GM21526 (cell line): ENCODE measurements around the gene SHROOM2.
"Not testable (repeated sequence)": the region's sequence is repeated elsewhere in the genome, so short reads cannot be mapped to it uniquely, and the experiment has no call there.

Experiments used
- ATAC-seq: cut with Tn5 transposase; IDR thresholded peaks from one replicate; pipeline ENCODE4 v1.9.1; 2021; ENCODE audit warnings: moderate library complexity; ENCODE audit not compliant: unreplicated experiment, low FRiP score

Gene SHROOM2

GRCh38 chrX:9829308-9830267 is 43.4 kb downstream of the SHROOM2 start:
- peak; percentile 94 for ATAC-seq

- ATAC-seq = no peak
These were observed 46.6 kb downstream of the SHROOM2 start for GRCh38 chrX:9832811-9833210.

DNA sequence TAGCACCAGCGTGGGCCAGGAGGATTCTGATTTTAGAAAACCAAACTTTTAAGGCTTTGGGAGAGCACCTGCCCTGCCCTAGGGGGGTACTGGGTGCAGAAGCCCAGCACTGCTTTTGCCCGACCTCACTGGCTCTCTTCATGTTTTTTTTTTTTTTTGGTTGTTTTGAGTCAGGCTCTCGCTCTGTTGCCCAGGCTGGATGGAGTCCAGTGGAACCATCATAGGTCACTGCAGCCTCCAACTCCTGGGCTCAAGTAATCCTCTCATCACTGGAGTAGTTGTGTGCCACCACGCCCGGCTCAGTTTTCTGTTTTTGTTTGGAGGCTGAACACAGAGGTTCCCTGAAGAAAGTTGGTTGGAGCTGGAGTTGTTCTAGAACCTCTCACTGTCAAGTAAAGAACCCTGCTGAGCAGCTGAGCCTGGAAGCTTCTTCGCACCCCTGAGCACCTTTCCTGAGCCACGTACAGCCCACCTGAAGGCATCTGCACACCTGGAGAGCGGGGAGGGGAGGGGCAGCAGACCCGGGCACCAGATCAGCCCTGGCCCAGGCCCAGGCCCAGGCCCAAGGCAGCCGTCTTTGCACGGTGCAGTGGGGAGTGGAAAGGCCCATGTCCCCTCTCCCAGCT is 49.5 kb downstream of the SHROOM2 start:
- ATAC-seq = no peak

DNA sequence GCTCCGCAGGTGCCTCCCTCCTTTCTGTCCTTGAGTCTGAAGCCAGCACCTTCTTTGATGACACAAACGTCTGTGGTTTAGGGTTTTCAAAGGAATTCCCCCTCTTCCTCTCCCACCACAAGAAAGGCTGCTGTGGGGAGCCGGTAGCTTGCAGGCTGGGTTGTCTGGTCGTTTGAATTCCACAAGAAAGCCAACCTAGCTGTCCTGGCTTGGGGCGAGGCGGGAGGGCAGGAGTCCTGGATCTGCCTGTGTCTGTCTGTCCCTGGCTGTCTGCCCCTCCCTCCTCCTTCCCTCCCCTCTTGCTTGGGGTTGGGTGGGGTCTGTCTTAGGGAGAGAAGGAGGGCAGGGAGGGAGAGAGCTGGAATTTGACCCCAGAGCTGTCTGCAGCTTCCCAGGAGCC is 56.3 kb downstream of the SHROOM2 start:
- no peak for ATAC-seq

- ATAC-seq = no peak
These were observed 58.8 kb downstream of the SHROOM2 start for GRCh38 chrX:9844936-9845577.

DNA sequence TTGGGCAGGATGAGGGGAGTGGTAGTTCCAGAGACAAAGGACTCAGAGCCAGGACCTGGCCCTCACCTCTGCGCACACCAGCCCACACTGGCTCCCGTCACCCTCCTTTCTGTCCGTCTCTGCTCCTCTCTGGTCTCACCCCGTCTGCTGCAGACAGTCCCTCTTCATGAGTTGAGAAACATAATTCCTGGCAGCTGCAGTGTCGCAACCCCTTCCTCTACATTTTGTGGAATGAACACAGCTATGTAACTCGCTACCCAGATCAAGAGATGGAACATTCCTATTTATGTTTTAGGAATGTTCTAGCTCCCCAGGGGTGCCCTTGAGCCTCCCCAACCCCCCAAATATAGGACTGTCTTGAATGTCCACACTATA is 59.3 kb downstream of the SHROOM2 start:
- ATAC-seq = no peak

- no peak for ATAC-seq
These were observed 60.4 kb downstream of the SHROOM2 start for GRCh38 chrX:9846631-9847030.

DNA sequence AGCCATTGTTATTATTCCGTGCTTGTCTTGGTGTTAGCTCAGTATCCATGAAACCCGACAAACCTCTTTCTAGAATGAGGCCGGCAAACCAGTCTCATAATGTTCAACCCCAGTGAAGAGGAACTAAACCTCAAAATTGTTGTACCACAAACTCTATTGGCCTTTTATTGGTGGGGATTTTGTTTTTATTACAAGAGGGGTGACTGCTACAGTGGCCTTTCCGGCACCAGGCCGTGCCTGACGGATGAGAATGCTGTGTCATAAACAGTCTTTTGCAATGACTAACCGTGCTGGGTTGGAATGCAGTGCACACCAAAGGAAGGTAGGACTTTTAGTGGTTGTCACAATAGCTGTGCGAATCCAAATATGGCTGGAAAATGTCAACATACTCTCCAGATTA is 60.8 kb downstream of the SHROOM2 start:
- no peak for ATAC-seq

DNA sequence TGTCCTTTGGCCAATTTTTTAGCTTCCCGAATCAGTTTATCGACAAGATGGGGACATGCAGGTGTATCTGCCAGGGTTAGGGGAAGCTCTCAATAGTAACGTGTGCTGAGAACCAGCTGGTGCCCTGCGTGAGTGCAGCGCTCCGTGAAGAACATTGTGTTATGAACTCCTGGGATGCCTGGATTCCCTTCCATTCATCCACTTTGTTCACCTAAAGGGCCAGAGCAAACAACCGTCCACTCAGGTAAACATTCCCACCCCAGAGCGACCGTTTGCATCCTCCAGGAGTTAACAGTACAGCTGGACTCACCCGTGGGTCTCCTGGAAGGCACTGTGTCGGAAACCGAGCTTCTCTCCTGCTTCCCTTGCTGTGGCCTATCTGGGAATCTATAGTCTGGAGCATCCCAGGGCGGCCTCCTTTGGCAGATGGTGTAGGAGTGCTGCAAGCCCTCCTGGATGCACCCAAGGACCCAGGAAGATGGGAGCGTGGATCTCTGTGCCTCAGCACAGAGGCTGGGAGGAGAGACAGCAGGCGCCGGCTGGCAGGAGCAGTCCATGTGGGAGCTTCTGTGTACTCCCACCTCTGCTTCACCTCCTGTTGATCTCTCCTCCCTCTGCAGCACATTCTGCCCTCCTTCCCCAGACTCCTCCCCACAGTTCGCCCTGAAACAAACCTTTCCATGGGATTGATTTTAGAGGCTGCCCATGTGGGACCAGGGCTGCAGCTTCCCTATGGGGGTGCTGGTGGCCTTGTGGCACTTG is 62.7 kb downstream of the SHROOM2 start:
- ATAC-seq = no peak

GRCh38 chrX:9851890-9852289 is 65.7 kb downstream of the SHROOM2 start:
- ATAC-seq = no peak

- no peak for ATAC-seq
These were observed 67.1 kb downstream of the SHROOM2 start for GRCh38 chrX:9853307-9853706.

GRCh38 chrX:9855561-9856283 is 69.5 kb downstream of the SHROOM2 start:
- no peak for ATAC-seq

- ATAC-seq = no peak
These were observed 70.4 kb downstream of the SHROOM2 start for GRCh38 chrX:9856588-9856987.

DNA sequence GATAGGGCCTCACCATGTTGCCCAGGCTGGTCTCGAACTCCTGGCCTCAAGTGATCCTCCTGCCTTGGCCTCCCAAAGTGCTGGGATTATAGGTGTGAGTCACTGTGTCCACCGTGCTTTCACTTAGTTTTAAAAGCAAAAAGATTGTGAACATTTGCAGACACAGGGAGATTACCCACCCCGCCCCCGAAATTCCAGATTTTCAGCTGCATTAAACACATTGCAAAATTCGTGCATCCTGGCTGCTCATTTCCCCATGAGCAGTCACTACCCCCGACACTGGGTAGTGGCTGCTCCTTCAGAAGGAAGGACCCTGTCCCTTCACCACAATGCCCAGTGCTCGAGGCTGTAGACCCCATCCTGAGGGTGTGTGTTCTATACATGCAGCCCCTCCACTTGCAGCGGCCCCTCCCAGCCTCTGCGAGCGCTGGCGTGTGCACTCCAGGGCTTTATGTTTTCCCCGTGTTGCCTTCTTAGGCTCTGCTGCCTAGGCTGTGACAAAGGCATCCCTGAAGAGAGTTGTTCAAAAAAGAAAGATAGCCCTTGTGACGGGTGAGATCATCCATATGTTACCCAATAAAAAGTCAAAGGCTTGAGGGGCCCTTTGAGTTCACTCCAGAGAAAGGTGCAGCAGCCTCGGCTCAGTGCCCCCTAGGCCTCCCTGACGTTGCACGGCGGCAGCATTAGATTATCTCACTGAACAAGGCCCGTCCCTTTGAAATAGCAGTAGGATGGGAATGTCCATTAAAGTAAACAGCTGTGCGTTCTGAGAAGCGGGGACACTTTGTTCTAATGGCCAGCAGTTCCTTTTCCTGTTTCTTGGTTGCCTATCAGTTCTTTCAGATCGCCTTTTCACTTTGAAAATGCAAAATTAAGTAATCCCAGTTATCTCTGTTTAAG is 71.6 kb downstream of the SHROOM2 start:
- ATAC-seq = no peak

DNA sequence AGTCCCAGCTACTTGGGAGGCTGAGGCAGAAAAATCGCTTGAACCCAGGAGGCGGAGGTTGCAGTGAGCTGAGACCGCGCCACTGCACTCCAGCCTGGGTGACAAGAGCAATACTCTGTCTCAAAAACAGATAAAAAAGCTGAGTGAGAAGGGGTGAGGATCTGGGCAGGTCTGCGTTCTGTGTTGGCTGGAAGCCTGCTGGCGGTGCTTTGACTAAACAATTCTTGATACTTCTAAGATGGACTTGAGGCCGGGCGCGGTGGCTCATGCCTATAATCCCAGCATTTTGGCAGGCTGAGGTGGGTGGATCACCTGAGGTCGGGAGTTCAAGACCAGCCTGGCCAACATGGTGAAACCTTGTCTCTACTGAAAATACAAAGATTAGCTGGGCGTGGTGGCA is 72.5 kb downstream of the SHROOM2 start:
- not testable (repeated sequence) for ATAC-seq

DNA sequence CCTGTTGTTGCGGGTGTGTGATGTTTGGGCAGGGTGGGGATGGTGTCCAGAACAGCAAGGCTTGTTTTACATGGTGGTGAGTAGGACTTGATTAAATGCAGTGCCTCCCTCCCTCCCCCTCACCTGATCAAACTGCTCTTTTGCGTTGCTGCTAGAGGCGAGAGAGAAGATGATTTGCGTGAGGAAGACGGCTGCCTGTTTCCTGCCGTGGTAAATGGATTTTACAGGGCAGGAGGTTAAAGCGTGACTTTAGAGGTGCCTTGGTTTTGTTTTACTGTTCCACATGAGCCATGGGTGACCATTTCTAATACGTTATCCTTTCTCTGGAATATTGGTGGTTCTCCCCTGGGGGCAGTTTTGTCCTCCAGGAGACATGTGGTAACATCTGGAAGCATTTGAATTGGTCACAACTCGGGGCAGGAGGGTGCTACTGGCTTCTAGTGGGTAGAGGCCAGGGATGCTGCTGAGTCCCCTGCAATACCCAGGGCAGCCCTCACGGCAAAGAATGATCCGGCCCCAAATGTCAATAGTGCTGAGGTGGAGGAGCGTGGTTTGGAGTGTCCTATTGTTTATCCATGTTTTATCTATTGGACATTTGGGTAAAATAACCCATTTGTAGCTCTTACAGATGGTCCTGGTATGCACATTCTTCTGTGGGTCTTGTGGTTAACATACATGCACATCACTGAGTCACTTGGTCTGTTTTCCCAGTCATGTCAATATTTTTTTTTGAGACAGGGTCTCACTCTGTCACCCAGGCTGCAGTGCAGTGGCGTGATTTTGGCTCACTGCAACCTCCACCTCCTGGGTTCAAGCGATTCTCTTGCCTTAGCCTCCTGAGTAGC is 73.7 kb downstream of the SHROOM2 start:
- no peak for ATAC-seq

- no peak for ATAC-seq
These were observed 74.6 kb downstream of the SHROOM2 start for GRCh38 chrX:9860826-9861225.

DNA sequence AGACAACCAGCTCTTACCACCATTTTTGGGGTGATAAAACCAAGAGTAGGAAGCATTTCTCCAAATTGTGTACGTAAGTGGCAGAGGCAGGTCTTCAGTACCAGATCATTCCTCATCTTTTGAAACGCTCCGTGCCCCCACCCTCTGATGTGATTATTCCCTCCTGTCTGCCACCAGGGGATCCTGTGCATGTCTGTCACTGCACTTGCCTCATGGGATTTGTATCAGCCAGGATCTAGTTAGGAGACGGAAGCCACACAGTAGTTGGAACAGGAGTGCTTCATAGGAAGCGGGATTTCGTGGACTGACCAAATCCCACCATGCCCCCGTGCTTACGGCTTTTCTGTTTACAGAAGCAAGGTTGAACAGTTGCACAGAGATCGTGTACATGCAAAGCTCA is 75.5 kb downstream of the SHROOM2 start:
- ATAC-seq = no peak
